Fibroblast of skin of right quadriceps (primary cell): ENCODE data around the gene ARSA.
A peak's percentile ranks its signal among the peaks of the same experiment; 100 is the strongest.
"Not testable (repeated sequence)": the region's sequence is repeated elsewhere in the genome, so short reads cannot be mapped to it uniquely, and the experiment has no call there.

ENCODE experiments used
- DNase-seq: peaks from one replicate; pipeline ENCODE4 v3.0.0-alpha.2; 2013

ARSA gene

GRCh38 chr22:50627642-50628542, at the start of gene ARSA:
TSS of gene ARSA (minus strand) at chr22:50628152. CDS start at chr22:50627779, 373 bp downstream.
- peak; percentile 79 for DNase-seq

DNA sequence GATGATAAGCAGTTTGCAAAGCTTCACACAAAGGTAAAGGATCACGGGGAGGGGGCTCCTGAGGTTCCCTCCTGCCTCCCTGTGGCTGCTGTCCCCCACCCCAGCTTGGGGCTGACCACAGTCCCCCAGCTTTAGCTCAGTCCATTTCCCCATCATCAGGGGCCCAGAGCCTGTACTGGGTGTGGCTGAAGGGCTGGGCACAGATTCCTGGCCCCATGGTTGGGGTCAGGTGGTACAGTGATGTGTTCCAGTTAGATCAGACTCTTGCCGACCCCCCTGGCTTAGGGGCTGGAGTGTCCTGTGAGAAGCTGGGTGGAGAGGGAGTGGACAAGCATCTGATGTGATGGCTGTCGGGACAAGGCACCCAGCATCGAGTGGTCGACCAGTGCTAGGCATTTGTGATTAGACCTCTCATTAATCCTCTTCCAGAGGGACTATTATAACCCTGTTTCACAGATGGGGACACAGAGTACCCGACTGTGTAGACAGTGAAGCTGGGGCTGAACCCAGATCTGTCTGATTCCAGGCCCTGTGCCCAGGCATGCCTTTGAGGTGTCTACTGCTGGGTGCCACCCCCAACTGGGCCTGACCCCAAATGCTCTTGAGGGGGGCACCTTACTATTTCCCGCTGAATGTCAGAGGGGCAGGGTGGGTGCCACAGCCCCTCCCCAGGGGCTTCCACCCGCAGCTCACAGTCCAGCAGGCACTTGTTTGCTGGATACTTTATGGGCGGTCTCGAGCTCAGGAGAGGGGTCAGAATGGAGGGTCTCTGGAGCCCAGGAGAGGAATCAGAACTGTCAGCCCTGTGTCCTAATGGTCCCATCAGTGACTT, 48.9 kb upstream of the ARSA start:
- DNase-seq, result no peak

DNA sequence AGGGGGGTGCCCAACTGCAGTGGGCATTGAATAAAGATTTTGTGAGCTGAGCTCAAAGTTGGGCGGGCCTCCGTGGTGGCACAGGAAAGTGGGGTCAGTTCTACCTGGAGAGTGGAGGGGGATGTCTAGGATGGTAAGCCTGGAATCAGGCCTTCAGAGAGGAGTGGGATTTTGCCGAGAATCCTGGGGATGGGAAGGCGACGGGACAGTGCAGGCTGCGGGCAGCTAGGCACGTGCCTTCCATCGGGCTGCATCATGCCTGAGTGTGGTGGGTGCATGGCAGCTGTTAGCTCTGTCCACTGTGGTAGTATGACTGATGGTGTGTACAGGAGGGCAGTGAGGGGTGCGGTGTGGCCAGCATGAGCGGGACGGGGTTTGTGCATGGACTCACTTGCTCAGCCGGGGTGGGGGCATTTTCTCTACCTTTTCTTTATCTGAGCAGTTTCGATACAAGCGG, 48.3 kb upstream of the ARSA start:
- no peak for DNase-seq

GRCh38 chr22:50675553-50676179, 47.7 kb upstream of the ARSA start:
- no peak for DNase-seq

DNA sequence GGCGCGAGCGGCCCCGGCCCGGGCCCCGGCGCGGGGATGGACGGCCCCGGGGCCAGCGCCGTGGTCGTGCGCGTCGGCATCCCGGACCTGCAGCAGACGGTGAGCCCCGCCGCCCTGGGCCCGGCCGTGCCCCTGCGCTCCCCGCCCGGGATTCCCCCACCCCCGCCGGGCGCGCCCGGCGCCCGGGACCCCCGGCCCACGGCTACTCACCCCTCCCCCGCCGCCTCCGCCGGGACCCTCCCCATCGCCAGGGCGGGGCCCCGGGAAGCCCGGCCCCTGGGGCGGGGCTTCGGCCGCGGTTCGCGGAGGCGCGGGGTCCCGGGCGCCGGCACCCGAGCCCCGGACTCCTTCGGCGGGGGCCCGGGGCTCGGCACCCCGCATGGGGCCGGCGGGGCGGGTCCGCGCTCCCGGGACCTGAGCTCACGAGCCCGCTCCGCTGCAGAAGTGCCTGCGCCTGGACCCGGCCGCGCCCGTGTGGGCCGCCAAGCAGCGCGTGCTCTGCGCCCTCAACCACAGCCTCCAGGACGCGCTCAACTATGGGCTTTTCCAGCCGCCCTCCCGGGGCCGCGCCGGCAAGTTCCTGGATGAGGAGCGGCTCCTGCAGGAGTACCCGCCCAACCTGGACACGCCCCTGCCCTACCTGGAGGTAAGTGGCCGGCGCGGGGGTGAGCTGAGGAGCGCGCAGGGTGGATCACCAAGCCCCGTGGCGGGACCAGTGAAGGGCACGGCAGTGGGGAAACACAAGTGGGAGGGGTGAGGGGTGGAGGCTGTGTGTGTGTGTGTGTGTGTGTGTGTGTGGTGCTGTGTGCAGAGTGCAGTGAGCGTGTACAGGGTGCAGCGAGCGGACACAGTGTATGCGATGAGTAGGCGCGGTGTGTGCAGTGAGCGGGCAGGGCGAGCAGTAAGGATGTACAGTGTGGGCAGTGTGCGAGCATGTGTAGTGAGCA, 46.9 kb upstream of the ARSA start:
- DNase-seq, result peak; percentile 27

DNA sequence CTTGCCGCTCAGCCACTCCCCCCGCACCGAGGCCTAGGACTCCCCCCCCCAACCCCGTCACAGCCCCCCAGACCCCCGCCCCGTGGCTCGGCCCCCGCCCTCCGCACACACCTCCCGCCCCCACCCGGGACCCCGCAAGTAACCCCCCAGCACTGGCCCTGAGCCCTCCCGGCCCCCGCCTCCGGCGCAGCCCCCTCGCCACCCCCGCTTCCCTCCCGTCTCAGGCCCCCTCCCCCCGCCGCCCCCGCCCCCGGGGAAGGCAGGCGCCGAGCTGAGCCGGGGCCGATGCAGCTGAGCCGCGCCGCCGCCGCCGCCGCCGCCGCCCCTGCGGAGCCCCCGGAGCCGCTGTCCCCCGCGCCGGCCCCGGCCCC, 46.2 kb upstream of the ARSA start:
- DNase-seq, result no peak

DNA sequence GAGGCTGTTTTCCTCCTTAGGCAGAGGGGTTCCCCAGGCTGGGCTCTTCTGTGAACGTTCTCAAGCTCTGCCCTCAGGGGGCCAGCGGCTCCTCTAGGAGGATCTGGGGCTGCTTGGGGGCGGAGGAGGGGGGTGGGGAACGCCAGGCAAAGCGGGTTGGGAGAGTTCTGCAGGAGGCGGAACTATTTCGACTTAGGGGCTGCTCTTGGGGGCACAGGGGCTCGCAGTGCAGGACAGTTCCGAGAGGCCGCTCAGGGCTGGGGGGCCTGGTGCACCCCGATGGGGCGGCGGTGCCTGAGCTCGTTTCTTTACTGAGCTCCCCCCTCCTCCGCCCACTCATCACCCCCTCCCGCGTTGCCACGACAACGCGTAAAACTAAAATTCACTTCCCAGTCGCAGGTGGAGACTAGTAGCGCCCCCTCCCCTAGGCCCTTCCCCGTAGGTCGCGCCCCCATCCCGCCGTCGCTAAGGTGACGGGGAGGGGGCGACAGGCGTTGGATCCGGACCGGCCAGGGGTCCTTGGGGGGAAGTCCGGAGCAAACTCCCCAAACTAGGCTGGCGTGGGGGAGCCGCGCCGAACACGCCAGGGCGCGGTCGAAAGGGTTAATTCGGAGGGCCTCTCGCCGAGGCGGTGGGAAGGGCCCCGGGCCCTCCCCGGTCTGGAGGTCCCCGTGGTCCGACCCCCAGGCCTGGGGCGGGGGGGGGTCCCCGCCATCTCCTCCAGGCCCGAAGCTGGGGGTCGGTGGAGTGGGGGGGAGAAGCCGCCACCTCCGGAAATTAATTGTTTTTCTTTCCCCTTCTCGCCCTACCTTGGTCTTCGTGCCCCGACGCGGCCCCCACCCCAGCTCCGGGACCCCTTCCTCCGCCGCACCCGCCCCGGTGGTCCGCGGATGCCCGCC, 45.5 kb upstream of the ARSA start:
- DNase-seq, result no peak

DNA sequence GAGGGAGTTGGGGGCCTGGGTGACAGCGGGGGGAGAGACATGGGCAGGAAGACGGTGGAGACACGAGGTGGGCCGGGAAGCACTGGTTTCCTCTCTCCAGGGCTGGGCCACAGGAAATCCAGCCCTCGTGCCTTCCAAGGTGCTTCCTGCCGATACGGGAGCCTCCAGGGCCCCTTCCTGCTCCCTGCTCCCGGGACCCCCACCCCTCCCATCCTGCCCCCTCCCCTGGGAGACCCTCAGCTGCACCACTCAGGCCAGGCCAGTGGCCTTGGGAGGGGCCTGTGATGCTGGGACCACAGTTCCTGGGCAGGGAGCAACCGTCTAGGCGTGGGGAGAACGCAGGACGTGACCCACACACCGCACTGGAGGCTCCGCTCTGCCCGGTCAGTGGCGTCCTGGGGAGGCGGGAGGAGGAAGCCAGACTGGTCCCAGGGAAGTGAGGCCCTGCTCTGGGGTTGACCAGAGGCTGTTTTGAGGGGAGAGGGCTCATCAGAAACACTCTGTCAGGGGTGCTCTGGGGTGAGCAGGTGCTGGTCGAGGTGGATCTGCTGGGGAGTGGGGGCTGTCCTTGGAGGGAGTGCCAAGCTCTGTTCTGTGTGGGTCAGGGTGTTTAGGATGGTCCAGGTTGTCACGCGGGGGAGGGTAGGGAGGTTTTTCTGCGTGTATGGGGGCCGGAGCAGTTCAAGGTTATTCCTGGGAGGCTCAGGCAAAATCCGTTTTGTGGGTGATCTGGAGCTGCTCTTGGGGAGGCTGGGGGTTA, 44.7 kb upstream of the ARSA start, which contains the start of gene SHANK3:
SHANK3 (plus strand) TSS at position 353 of the 760 bp plus-strand sequence.
- DNase-seq, result no peak

- no peak for DNase-seq
Measured at GRCh38 chr22:50672041-50672440, 44.1 kb upstream of the ARSA start.

DNA sequence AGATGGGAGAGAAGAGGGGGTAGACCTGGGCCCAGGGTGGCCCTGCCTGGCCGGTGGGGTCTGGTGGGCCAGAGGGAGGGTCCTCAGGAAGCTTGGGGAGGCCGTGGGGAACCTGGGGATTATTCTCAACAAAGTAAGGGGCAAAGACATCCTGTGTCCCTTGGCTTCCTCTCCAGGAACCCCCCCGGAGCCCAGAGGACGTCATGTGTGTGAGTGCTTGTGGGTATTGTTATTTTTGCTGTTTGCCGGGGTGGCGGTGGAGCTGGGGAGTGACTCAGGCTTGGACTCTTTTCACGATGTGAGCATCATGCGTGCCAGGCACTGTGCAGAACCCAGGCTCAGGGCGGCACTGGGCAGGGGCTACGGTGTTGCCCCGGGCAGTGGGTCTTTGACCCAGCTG, 43.7 kb upstream of the ARSA start:
- DNase-seq, result no peak

DNA sequence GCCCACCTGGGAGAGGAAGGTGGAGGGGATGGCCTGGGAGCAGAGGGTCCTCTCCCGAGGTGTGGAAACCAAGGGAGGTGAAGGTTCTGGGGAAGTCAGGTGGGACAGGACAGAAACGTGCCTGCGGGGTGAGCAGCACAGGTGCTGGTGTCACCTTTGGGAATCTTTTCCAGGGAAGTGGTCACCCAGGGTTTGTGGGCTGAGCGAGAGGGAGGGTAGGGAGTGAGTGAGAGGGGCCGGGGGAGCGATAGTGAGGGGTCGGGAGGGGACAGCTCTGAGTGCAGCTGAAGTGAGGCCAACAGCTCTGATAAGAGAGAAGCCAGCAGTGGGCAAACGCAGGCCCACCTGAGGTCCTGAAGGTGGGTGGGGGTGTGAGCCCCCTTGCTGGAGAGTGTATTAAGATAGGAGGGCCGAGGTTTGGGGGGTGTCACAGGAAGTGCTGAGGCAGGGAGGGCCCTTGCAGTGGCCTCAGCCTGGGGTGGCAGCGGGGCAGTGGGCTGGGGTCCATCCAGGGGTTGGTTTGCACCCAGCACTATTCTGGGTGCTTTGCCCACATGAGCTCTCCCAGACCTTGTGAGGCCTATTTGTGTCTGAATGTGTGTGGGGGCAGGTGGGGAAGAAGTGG, 43.1 kb upstream of the ARSA start:
- DNase-seq, result no peak

- no peak for DNase-seq
Measured at GRCh38 chr22:50670513-50670912, 42.6 kb upstream of the ARSA start.

DNA sequence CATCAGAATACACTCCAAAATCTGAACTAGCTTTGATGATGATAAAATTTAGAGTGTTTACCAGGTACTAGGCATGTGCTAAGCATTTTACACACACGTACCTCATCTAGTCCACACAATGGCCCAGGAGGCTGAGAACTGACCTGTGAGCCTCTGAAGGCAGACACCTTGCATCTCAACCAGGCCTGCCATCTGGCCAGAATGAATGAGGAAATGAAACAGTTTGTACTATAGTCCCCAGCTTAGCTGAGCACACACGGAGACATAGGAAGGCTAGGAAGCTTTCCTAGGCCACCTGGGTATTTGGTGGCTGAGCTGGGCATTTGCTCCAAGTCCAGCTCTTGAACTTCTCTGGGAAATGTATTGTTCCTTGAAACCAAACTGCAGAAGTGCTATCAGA, 37.8 kb upstream of the ARSA start:
- no peak for DNase-seq

DNA sequence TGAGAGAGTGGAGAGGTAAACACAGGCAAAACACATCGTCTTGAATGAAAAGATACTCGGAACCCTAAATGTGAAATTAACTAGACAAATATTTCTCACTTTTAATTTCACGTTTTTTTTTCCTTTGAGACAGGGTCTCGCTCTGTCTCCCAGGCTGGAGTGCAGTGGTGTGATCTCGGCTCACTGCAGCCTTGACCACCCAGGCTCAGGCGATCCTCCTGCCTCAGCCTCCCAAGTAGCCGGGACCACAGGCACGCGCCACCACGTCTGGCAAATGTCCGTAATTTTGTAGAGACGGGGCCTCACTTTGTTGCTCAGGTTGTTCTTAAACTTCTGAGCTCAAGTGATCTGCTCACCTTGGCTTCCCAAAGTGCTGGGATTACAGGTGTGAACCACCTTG, 37.3 kb upstream of the ARSA start:
- no peak for DNase-seq

DNA sequence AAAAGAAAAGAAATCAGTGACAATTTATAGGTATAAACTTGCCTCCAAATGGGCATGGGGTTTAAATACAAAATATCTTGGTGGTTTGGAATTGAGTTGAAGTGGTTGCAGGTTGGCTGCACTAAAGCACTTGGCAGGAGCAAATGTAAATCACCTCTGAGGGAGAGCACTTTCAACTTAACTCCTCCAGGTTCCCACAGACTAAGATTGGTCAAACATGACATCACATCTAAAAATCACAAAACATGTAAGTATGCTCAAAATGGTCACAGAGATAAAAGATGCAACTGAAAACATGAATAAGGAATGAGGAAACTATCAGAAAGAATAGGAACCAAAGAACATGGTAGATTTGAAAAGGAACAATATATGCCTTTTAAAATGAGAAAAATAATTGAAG, 32.4 kb upstream of the ARSA start:
- no peak for DNase-seq

DNA sequence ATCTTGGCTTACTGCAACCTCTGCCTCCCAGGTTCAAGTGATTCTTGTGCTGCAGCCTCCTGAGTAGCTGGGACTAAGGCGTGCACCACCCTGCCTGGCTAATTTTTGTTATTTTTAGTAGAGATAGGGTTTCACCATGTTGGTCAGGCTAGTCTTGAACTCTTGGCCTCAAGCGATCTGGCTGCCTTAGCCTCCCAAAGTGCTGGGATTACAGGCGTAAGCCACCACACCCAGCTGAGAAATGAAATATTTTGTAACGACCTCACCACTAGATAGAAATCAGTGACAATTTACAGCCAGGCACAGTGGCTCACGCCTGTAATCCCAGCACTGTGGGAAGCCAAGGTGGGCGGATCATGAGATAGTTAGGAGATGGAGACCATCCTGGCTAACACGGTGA, 31.8 kb upstream of the ARSA start:
- DNase-seq, result not testable (repeated sequence)

GRCh38 chr22:50657925-50658324, 30.0 kb upstream of the ARSA start:
- DNase-seq, result no peak

DNA sequence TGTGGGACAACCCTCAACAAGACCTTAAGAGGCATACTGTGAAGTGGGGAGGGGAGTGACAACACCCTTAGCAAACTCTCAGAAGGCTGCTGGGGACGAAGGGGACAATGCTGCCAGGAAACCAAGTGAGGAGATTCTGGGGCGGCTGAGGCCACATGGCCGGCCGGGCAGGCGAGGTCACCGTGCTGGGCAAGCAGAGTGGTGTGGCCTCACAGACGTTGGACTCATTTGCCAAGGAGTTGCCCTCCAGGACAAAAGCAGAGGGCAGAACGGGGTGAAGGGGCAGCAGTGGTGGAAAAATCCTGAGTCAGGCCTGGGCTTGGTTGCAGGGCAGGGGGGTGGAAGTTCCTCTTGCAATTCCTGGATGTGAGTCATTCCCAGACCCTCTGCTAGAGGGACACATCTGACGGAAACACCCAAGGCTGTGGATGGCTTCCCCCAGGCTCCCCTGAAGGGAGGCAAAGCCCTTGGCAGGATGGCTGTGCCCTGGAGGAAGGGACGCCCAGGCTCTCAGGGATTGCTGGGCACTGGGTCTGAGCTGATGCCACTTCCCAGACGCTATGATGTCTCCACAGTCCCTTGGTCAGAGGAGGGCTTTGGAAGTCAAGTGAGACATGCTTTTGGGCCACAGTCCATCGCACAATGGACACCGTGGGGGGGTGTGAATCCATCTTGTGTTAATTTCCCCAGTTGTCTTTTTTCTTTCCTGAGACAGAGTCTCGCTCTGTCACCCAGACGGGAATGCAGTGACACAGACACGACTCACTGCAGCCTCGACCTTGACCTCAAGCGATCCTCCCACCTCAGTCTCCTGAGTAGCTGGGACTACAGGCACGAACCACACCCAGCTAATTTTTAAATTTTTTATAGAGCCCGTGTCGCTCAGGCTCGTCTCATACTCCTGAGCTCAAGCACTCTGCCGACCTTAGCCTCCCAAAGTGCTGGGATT, 28.4 kb upstream of the ARSA start:
- peak; percentile 72 for DNase-seq

DNA sequence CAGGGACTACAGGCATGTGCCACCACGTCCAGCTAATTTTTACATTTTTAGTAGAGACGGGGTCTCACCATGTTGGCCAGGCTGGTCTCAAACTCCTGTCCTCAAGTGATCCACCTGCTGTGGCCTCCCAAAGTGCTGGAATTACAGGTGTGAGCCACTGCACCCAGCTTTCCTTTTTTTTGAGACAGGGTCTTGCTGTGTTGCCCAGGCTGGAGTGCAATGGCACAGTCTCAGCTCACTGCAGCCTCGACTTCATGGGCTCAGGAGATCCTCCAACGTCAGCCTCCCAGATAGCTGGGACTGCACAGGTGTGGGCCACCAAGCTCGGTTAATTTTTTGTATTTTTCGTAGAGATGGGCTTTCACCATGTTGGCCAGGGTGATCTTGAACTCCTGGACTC, 26.7 kb upstream of the ARSA start:
- not testable (repeated sequence) for DNase-seq
